ENCODE measurements around the gene PEX26. TPM values are rescaled to one million over a fixed set of nuclear protein-coding genes. Genes with fewer than 3 reads are reported as not detected.
"Not testable (repeated sequence)": the region's sequence is repeated elsewhere in the genome, so short reads cannot be mapped to it uniquely, and the experiment has no call there.

Gene PEX26
- 10 to 100 TPM; 65.5 to 67.2 TPM for total RNA-seq

DNA sequence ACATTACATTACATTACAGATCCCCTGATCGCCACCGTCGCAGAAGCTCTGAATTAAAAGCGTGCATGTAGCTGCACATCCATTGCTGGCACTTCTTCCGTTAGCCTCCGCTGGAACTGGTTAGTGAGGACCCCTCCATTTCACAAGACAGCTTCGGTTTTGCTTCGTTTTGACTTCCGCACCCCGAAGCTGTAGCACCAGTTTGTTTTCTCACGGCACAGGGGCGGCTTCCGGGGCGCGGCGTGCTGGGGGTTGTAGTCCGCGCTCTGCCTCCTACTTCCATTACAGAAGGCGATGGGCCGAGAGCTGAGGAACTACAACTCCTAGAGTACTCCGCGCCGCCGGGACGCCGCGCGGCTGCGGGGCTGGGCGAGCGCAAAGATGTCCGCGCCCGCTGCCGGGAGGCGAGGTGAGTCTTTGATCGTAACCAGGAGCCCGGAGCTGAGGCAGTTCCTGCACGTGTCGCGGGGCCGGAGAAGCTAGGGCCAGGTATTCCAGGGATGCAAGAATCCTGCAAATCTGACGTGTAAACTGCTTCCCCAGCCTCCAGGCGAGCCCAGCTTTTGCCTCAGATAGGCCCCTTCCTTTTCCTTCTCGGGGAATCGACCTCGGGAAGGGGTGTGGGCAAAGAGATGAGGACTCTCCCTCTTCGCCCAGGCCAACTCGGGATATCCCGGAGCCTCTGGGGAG, at the start of gene PEX26:
Gene PEX26, plus strand, starts transcription at position 352 of the 690 bp plus-strand sequence. CDS start 387 bp downstream, outside the sequence.
- peak; percentile 95 for DNase-seq
- Mint-ChIP-seq H3K4me1 (peaks cover 43% of the 10 kb centered on the region), H3K4me3 (peak within 1 kb of the TSS; percentile 89), H3K27ac (peak within 1 kb of the TSS; percentile 96), H3K9me3 (peaks cover 2% of the 10 kb centered on the region), H3K36me3 (peaks cover 33% of the 10 kb centered on the region), H3K27me3 (no peaks in the 10 kb centered on the region)

DNA sequence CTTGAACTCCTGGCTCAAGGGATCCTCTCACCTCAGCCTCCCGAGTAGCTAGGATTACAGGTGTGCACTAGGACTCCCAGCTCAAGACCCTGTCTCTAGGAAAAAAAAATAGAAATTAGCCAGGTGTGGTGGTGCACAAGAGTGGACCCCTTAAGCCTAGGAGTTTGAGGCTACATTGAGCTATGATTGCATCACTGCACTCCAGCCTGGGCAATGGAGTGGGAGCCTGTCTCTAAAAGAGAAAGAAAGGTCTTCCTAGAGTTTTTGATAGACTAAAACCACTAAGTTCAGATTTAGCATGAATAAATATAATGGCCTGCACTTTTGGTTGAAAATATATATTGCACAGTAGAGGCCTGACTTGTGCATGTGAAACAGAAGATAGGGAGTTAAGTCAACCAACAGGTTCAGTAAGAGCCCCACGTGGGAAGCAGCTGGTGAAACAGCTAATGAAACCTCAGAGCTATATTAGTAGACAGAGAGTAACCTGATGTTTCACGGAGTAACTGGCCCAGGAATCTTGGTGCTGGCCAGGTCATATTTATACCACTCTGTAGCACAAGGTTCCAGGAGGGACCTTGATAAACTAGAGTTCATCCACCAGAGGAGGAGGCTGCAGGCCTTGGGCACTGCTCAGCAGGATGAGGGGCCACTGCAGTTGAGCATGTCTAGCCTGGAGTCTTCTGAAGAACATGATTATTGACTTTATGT, 48.8 kb upstream of the PEX26 start:
- H3K36me3 Mint-ChIP-seq = no peaks in the 10 kb centered on the region
- no peak overlapping the region for H3K4me3 Mint-ChIP-seq
- peaks cover 5% of the 10 kb centered on the region for H3K4me1 Mint-ChIP-seq
- peaks cover 38% of the 10 kb centered on the region for H3K27me3 Mint-ChIP-seq
- no peak for DNase-seq
- no peaks in the 10 kb centered on the region for H3K9me3 Mint-ChIP-seq
- no peak overlapping the region for H3K27ac Mint-ChIP-seq

DNA sequence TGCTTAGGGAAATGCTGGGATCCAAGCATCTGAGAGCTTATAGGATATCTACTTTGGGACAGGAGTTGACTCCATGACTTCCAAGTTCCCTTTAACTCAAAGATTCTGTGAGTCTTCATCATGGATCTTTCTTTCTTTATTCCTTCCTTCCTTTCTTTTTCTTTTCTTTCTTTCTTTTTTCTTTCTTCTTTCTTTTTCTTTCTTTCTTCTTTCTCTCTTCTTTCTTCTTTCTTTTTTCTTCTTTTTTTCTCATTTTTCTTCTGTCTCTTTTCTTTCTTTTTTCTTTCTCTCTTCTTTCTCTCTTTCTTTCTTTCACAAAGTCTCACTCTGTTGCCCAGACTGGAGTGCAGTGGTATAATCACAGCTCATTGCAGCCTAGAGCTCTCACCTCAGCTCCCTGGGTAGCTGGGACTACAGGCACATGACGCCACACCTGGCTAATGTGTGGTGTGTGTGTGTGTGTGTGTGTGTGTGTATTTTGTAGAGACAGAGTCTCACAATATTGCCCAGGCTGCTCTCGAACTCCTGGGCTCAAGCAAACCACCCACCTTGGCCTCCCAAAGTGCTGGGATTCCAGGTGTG, 48.0 kb upstream of the PEX26 start:
- H3K9me3 Mint-ChIP-seq = no peaks in the 10 kb centered on the region
- peaks cover 4% of the 10 kb centered on the region for H3K4me1 Mint-ChIP-seq
- H3K27ac Mint-ChIP-seq = no peak overlapping the region
- H3K27me3 Mint-ChIP-seq = peaks cover 33% of the 10 kb centered on the region
- no peak overlapping the region for H3K4me3 Mint-ChIP-seq
- no peak for DNase-seq
- H3K36me3 Mint-ChIP-seq = no peaks in the 10 kb centered on the region

DNA sequence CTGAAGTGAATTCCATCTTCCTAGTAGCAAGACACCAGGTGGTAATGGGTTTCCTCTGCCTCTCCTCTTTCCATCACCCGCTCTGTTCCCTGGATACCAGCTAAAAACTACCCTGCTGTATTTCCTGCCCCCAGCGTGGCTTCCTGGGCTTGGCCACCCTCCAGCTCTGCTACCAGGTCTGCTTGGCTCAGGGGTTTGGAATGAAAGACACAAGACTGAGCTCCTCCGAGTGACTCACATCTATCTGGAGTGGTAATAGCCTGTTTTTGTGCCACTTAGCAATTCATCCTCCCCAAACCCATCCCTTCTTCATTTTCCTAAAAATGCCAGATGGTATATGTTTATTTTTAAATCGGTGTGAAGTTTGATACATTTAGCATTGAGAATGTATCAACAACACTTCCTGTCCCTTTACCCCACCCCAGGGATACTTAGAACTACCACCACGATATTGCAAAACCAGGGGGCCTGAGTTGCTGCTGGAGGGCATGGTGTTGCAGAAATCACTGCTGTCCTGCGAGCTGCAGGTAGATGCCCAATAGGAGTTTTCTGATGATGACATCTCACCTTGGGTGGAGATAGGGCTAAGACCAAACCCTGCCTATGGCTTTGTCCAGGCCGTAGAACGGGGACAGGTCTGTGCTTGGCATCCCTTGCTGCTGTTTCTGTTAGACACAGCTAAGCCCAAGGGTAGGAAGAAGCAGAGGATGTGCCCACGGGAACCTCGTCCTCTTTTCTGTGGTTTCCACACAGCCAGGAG, 45.9 kb upstream of the PEX26 start:
- H3K4me3 Mint-ChIP-seq = no peak overlapping the region
- no peaks in the 10 kb centered on the region for H3K9me3 Mint-ChIP-seq
- no peak for DNase-seq
- peaks cover 12% of the 10 kb centered on the region for H3K27me3 Mint-ChIP-seq
- H3K36me3 Mint-ChIP-seq = no peaks in the 10 kb centered on the region
- no peaks in the 10 kb centered on the region for H3K4me1 Mint-ChIP-seq
- no peak overlapping the region for H3K27ac Mint-ChIP-seq

DNA sequence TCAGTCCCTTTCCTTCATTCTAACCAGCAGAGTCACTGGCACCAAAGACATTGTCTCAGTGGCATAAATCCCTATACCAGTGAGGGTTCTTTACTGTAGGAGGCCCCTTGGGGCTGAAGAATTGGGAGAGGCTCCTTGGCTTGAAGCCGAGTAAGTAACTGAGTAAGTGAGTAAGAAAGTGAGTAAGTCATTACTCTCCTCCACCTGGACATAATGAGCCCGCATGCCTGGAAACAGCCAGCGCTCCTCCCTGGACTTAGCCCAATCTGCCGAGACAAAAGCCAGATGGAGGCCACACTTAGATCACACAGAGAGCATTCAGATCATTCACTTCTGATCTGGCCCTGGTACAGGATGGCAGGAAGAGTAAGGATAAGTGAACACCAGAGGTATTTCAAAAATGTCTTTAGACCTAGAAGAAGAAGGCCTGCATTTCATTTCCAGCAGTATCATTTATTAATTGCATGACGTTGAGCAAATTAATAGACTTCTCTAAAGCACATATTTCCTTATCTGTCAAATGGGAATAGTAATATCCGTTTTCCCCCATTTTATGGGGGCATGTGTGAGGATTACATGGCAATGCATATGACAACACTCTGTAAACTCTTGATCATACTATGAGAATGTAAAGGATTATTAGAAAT, 45.2 kb upstream of the PEX26 start:
- Mint-ChIP-seq H3K4me3 (no peak overlapping the region), H3K4me1 (no peaks in the 10 kb centered on the region), H3K27ac (no peak overlapping the region), H3K9me3 (no peaks in the 10 kb centered on the region), H3K27me3 (peaks cover 7% of the 10 kb centered on the region), H3K36me3 (no peaks in the 10 kb centered on the region)
- DNase-seq = no peak

DNA sequence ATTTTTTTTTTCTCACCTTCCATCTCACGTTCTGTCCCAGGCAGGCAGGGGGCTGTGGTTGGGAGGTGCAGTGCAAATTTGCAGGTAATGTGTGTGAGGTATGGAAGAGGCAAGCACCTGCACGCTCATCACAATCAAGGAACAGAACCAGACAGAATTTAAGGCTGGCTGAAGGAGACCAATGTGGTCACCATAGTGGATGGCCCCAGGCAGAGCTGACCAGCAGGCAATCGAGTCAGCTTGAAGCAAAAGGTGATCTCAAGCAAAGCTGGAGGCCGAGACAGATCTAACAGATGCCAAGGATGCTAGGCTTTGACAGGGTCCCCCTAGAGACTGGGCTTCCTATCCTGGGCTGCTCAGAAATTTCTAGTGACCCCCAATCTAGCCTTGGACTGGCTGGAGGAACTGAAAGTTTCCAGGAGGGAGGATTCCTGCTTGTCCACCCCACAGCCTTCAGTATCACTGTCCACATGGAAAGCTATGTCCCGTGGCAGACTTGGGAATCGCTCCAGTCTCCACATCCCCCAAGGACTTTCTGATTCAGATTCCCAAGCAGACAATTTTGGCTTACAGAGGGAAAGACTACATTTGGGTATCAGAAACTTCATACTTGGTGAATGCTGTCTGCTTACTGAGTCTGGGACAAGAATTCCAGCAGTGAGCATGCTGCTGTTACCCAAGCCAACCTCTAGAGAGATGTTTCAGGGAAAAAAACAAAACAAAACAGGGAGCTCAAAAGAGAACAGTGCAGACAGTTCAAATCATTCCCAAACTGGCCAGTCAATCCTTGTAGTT, 44.4 kb upstream of the PEX26 start:
- H3K4me1 Mint-ChIP-seq = no peaks in the 10 kb centered on the region
- no peak overlapping the region for H3K4me3 Mint-ChIP-seq
- no peaks in the 10 kb centered on the region for H3K36me3 Mint-ChIP-seq
- DNase-seq = no peak
- no peak overlapping the region for H3K27ac Mint-ChIP-seq
- peaks cover 3% of the 10 kb centered on the region for H3K27me3 Mint-ChIP-seq
- no peaks in the 10 kb centered on the region for H3K9me3 Mint-ChIP-seq

DNA sequence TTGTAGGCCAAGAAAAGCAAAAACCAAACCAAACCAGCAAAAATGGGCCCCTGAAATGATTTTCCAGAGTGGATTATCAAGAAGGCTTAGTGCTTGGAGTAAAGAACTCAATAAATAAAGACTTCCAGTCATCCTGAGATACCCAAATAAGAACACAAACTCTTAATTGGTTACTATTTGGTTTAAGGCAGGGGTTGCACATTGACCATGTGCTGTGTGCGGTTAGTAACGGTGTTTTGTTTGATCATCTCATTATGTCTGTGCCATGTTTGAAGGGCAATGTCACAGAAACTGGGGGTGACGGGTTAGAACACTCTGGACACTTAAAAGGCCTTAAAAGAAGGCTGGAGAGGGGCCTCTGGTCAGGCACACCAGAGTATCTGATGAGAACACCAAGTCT, 43.7 kb upstream of the PEX26 start:
- Mint-ChIP-seq H3K36me3 (no peaks in the 10 kb centered on the region), H3K27ac (no peak overlapping the region), H3K4me1 (no peaks in the 10 kb centered on the region), H3K9me3 (no peaks in the 10 kb centered on the region), H3K27me3 (peaks cover 4% of the 10 kb centered on the region), H3K4me3 (no peak overlapping the region)
- no peak for DNase-seq

DNA sequence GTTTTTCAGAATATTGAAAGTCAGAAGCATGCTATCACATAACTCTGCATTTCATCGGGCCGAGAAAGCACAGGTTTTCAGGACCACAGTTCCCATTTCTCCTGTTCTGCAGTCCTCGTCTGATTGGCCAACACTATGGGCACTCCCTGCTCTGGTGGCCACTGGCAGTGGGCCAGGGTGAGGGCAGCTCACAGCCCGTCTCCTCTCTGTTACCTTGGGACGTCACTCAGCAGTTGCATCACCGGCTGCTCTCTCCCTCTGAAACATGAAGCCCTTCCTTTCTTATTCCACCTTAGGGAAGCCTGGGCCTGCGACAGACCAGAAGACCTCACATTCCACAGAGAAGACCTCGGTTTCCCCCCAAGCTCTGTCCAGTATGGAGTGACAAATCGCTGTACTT, 42.0 kb upstream of the PEX26 start:
- no peaks in the 10 kb centered on the region for H3K4me1 Mint-ChIP-seq
- H3K27ac Mint-ChIP-seq = no peak overlapping the region
- no peak overlapping the region for H3K4me3 Mint-ChIP-seq
- H3K9me3 Mint-ChIP-seq = no peaks in the 10 kb centered on the region
- peaks cover 8% of the 10 kb centered on the region for H3K27me3 Mint-ChIP-seq
- no peak for DNase-seq
- no peaks in the 10 kb centered on the region for H3K36me3 Mint-ChIP-seq

DNA sequence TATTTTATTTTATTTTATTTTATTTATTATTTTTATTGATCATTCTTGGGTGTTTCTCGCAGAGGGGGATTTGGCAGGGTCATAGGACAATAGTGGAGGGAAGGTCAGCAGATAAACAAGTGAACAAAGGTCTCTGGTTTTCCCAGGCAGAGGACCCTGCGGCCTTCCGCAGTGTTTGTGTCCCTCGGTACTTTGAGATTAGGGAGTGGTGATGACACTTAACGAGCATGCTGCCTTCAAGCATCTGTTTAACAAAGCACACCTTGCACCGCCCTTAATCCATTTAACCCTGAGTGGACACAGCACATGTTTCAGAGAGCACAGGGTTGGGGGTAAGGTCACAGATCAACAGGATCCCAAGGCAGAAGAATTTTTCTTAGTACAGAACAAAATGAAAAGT, 36.9 kb upstream of the PEX26 start:
- not testable (repeated sequence) for H3K36me3 Mint-ChIP-seq, H3K9me3 Mint-ChIP-seq, DNase-seq, H3K4me3 Mint-ChIP-seq, H3K4me1 Mint-ChIP-seq, H3K27me3 Mint-ChIP-seq, H3K27ac Mint-ChIP-seq

DNA sequence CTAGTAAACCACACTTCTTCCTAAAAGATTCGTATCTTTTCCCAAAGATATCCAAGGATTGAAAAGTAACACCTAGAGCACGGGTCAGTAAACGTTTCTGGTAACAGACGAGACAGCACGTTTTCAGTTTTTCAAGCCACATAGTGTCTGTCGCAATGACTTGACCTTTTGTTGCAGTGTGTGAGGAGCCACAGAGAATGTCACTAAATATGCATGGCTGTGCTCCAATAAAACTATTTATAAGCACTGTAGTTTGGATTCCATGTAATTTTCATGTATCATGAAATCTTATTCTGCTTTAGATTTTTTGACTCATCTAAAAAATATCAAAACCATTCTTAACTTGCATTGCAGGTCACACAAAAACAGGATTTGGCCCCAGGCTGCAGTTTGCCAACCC, 35.1 kb upstream of the PEX26 start:
- DNase-seq = no peak
- H3K4me1 Mint-ChIP-seq = no peaks in the 10 kb centered on the region
- H3K27ac Mint-ChIP-seq = no peak overlapping the region
- peaks cover 8% of the 10 kb centered on the region for H3K27me3 Mint-ChIP-seq
- no peaks in the 10 kb centered on the region for H3K36me3 Mint-ChIP-seq
- no peak overlapping the region for H3K4me3 Mint-ChIP-seq
- H3K9me3 Mint-ChIP-seq = no peaks in the 10 kb centered on the region

DNA sequence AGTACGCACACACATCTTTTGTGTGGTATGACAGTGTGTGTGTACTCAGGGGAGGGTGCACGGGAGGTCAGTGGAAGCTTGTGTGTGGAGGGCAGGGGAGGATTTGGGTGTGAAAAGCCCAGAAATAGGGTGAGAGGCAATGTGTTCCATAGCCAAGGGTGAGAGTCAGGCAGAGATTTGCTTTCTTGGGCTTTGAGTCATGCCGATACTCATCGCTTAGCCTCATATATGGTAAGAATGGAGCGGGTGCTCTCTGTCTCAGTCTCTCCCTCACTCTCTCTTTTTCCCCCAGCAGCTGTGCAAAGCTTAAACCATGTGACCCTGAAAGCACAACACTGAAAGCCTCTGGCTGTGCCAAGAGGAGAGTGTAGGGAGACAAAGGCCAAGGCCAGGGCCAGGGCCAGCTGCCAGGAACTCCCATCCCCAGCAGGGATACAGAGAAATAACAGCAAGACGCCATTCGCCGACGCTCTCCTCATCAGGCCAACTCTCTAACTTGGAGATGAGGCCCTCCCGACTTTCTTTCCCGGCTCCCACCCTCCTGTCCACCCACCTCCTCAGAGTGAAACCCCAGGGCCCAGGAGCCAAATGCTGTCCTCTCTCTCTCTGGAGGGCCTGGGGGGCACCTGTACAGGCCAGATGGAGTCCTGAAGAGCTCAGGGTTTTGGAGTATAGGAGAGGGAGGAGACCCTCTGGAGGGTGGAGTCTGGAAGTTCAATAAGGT, 33.1 kb upstream of the PEX26 start:
- no peak overlapping the region for H3K27ac Mint-ChIP-seq
- H3K27me3 Mint-ChIP-seq = peaks cover 7% of the 10 kb centered on the region

DNA sequence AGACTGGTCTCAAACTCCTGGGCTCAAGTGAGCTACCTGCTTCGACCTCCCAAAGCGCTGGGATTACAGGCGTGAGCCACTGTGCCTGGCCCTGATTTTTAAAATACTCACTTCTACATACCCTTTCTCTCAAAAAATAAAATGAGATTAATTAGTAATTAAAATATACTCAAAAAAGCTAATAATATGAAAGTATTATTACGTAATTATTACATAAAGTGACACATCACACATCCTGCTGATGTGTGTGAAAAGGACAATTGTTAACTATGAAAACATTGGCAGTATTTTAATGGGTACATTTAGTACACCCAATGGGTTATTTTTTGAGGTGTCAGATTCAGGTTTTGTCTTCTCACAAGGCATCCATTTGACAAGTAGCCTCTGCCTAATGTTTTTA, 32.0 kb upstream of the PEX26 start:
- Mint-ChIP-seq H3K27ac (no peak overlapping the region), H3K4me3 (no peak overlapping the region), H3K36me3 (no peaks in the 10 kb centered on the region), H3K4me1 (no peaks in the 10 kb centered on the region), H3K27me3 (peaks cover 7% of the 10 kb centered on the region), H3K9me3 (no peaks in the 10 kb centered on the region)
- no peak for DNase-seq

More for the DNA sequence above, 33.1 kb upstream of the PEX26 start:
- Mint-ChIP-seq H3K9me3 (no peaks in the 10 kb centered on the region), H3K4me1 (no peaks in the 10 kb centered on the region), H3K4me3 (no peak overlapping the region), H3K36me3 (no peaks in the 10 kb centered on the region)
- DNase-seq = no peak

DNA sequence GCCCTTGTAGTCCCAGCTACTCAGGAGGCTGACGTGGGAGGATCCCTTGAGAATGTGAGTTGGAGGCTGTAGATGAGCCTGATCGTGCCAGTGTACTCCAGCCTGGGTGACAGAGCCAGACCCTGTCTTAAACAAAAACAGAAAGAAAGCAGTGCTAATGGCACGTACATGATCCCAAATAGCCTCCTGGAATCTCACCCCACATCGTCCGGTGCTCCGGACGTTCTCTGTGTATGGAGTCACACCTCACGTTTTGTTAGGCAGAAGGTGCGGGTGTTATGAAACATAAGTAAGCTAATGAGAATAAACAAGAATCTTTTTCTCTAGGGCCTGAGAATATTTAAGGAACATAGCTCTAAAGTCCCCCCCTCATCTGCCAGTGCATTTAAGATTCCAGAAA, 29.7 kb upstream of the PEX26 start:
- H3K36me3 Mint-ChIP-seq = no peaks in the 10 kb centered on the region
- H3K27me3 Mint-ChIP-seq = peaks cover 7% of the 10 kb centered on the region
- no peaks in the 10 kb centered on the region for H3K9me3 Mint-ChIP-seq
- H3K27ac Mint-ChIP-seq = no peak overlapping the region
- no peaks in the 10 kb centered on the region for H3K4me1 Mint-ChIP-seq
- no peak for DNase-seq
- no peak overlapping the region for H3K4me3 Mint-ChIP-seq

DNA sequence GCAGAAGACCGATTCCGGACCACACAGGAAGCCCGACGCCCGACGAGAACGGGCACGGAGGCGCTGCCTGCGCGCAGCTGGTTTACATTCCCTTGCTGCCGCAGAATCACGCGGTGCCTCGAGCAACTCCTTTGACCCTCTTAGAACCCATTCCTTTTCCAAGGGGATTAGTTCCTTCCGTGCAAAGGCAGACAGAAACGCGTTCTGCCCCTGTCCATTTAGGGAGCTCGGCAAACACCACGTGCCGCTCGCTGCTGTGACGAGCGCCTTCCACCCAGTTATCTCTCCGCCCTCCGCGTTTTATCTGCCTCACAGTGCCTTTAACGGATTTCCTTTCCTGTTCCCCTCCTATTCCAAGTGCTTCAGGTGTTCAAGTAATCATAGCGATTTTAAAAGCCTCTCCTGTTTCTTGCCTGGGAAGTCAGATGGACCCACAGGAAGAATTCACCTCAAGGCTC, 29.3 kb upstream of the PEX26 start:
- no peak overlapping the region for H3K27ac Mint-ChIP-seq
- no peak for DNase-seq
- no peak overlapping the region for H3K4me3 Mint-ChIP-seq
- no peaks in the 10 kb centered on the region for H3K9me3 Mint-ChIP-seq
- H3K4me1 Mint-ChIP-seq = no peaks in the 10 kb centered on the region
- H3K36me3 Mint-ChIP-seq = no peaks in the 10 kb centered on the region
- peaks cover 7% of the 10 kb centered on the region for H3K27me3 Mint-ChIP-seq

Data from activated naive CD8-positive, alpha-beta T cell treated with anti-CD3 and anti-CD28 coated beads for 36 hours (primary cell).